Measurements from ENCODE around the gene BCORL1. TPM values are rescaled to one million over a fixed set of nuclear protein-coding genes. Genes with fewer than 3 reads are reported as not detected.

The BCORL1 gene
- total RNA-seq = 0.65 and 4.7 TPM in 2 replicates

DNA sequence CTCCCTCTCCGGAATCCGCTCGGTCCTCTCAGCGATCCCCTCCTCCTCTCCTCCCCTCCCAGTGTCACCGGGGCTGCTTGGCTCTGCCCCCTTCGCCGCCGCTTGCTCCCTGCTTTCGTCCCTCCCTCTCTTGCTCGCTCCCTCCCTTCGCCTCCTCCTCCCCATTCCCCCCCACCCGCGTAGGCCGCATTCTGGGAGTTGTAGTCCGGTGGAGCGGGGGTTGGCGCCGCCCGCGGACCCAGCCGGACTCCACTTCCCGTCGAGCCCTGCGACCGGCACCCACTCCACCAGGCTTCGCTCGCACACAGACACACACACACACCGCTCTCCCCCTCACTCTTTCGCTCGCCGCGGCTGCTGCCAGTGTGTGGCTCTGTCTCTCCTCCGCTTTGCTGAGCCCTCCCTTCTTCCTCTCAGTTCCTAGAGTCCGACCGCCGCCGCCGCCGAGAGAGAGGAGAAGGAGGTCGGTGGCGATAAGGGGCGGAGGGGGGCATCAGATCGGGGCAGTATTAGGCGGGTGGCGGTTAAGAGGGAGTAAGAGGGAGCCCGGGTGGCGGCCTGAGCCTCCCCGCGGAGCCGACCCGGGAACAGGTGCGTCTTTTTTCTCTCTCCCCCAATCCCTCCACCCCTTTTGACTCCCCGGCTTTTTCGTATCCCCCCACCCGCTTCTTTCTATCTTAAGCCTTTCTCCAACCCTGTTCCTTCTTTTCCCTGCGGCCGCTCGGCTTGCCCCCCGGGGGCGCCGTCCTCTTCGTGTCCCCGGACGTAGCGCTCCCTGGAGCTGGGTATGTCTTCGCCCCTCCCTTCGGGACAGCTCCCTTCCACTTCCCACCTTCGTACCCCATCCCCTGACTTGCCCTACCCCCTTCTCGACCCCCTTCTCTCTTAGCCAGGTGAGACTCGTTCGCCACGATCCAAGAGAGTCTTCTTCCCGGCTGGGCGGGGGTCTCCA, at the start of gene BCORL1:
TSS of gene BCORL1 (plus strand) at position 336 of the 952 bp plus-strand sequence. CDS start 22,597 bp downstream, outside the sequence.

Other genes starting within 250 kb of the BCORL1 start
- gene XPNPEP2, start 243.7 kb upstream of the BCORL1 start, total RNA-seq = 0.43 and 5.1 TPM in 2 replicates
- gene SASH3, start 202.7 kb upstream of the BCORL1 start, total RNA-seq = not detected in 2 replicates
- gene ZDHHC9, start 138.7 kb upstream of the BCORL1 start, total RNA-seq = 20.4 and 34.1 TPM in 2 replicates
- 14.0 and 21.6 TPM in 2 replicates for gene UTP14A, start 76.5 kb upstream of the BCORL1 start, total RNA-seq
- gene ELF4, start 127.9 kb downstream of the BCORL1 start, total RNA-seq = 39.8 and 42.4 TPM in 2 replicates
- gene AIFM1, start 183.2 kb downstream of the BCORL1 start, total RNA-seq = 7.5 and 12.1 TPM in 2 replicates
- 0.33 and 1.2 TPM in 2 replicates for gene RAB33A, start 189.3 kb downstream of the BCORL1 start, total RNA-seq